IMR-90 (cell line): ENCODE data around the gene SLIT3. TPM values are rescaled to one million over a fixed set of nuclear protein-coding genes. Genes with fewer than 3 reads are reported as not detected.

Experiments used
- ATAC-seq: fragments of 200-7000 bp; cut with Tn5 transposase; 2 replicates; pipeline ENCODE4 v1.9.1; 2020; ENCODE audit warnings: low read depth, mild to moderate bottlenecking, moderate library complexity
- BruUV-seq: library from RNA; stranded (reverse); fragments of 400-500 nt; replicated peaks from 2 replicates; lab custom pipeline; 2021; lab: Mats Ljungman, UMichigan
- CTCF ChIA-PET: fragments of 300-600 bp; formaldehyde crosslinking; extraction: SDS; loops from one replicate; lab custom pipeline; 2021; ENCODE audit warnings: antibody characterized with exemption; lab: Yijun Ruan, JAX
- POLR2A ChIA-PET: fragments of 300-600 bp; sonication (Branson Sonifier 250); formaldehyde crosslinking; loops from one replicate; lab custom pipeline; 2022; ENCODE audit warnings: antibody characterized with exemption; ENCODE audit not compliant: unreplicated experiment; lab: Charles Lee
- DNase-seq: peaks from one replicate; pipeline ENCODE4 v3.0.0; 2013
- H2AFZ ChIP-seq: replicated peaks from 2 replicates; pipeline ENCODE3; 2013; ENCODE audit warnings: low read length, mild to moderate bottlenecking; ENCODE audit not compliant: poor library complexity
- H2AK5ac ChIP-seq: 2 replicates; pipeline ENCODE4 v1.6.1; 2013; ENCODE audit warnings: low read depth, low read length, inconsistent platforms
- H2AK9ac ChIP-seq: replicated peaks from 2 replicates; pipeline ENCODE3; 2013; ENCODE audit warnings: mild to moderate bottlenecking, low read depth, low read length, moderate library complexity; ENCODE audit not compliant: poor library complexity
- H2BK120ac ChIP-seq: 2 replicates; pipeline ENCODE4 v1.6.1; 2013; ENCODE audit warnings: low read depth, low read length, inconsistent platforms
- H2BK15ac ChIP-seq: 3 replicates; pipeline ENCODE4 v1.6.1; 2013; ENCODE audit warnings: low read depth, low read length, inconsistent platforms
- H2BK20ac ChIP-seq: 2 replicates; pipeline ENCODE4 v1.6.1; 2013; ENCODE audit warnings: low read depth, mild to moderate bottlenecking, inconsistent platforms, low read length, moderate library complexity
- H2BK5ac ChIP-seq: 2 replicates; pipeline ENCODE4 v1.6.1; 2013; ENCODE audit warnings: mild to moderate bottlenecking, low read depth, low read length, inconsistent platforms; ENCODE audit not compliant: poor library complexity, severe bottlenecking
- H3K14ac ChIP-seq: replicated peaks from 2 replicates; pipeline ENCODE4 v1.6.1; 2013; ENCODE audit warnings: low read depth, low read length, inconsistent platforms
- H3K18ac ChIP-seq: 2 replicates; pipeline ENCODE4 v1.6.1; 2013; ENCODE audit warnings: low read depth, low read length, control low read depth
- H3K23ac ChIP-seq: 2 replicates; pipeline ENCODE4 v1.6.1; 2013; ENCODE audit warnings: low read depth, low read length, inconsistent platforms
- H3K27ac ChIP-seq: 2 replicates; pipeline ENCODE4 v1.5.1; 2013; ENCODE audit warnings: mild to moderate bottlenecking, control low read depth, low read length; ENCODE audit not compliant: insufficient read depth
- H3K27me3 ChIP-seq: 2 replicates; pipeline ENCODE4 v1.6.1; 2013; ENCODE audit warnings: low read length; ENCODE audit not compliant: control insufficient read depth, insufficient read depth
- H3K36me3 ChIP-seq: 2 replicates; pipeline ENCODE4 v1.6.1; 2013; ENCODE audit warnings: low read length, mixed read lengths; ENCODE audit not compliant: control insufficient read depth, insufficient read depth
- H3K4ac ChIP-seq: 2 replicates; pipeline ENCODE4 v1.6.1; 2013; ENCODE audit warnings: low read depth, low read length, inconsistent platforms
- H3K4me1 ChIP-seq: 2 replicates; pipeline ENCODE4 v1.6.1; 2013; ENCODE audit warnings: low read length, mixed read lengths; ENCODE audit not compliant: control insufficient read depth, insufficient read depth
- H3K4me2 ChIP-seq: 2 replicates; pipeline ENCODE4 v1.6.1; 2013; ENCODE audit warnings: low read depth, mild to moderate bottlenecking, control low read depth, low read length, moderate library complexity
- H3K4me3 ChIP-seq: 2 replicates; pipeline ENCODE4 v1.5.1; 2013; ENCODE audit warnings: low read depth, mild to moderate bottlenecking, control low read depth, low read length, moderate library complexity; ENCODE audit not compliant: insufficient read depth
- H3K56ac ChIP-seq: 2 replicates; pipeline ENCODE4 v1.6.1; 2013; ENCODE audit warnings: low read length, inconsistent platforms; ENCODE audit not compliant: insufficient read depth; ENCODE audit errors: extremely low read depth
- H3K79me1 ChIP-seq, 2 experiments: 2 replicates each; pipeline ENCODE4 v1.6.1; 2013; ENCODE audit warnings: low read length in 2 of 2, inconsistent platforms in 1 of 2, low read depth in 1 of 2
- H3K9ac ChIP-seq: 2 replicates; pipeline ENCODE4 v1.6.1; 2013; ENCODE audit warnings: low read depth, low read length, control low read depth
- H3K9me1 ChIP-seq: 2 replicates; pipeline ENCODE4 v1.6.1; 2013; ENCODE audit warnings: low read length, inconsistent platforms; ENCODE audit not compliant: insufficient read depth
- H3K9me3 ChIP-seq: 2 replicates; pipeline ENCODE4 v1.6.1; 2013; ENCODE audit warnings: low read length; ENCODE audit not compliant: control insufficient read depth, insufficient read depth
- H4K20me1 ChIP-seq: 2 replicates; pipeline ENCODE4 v1.6.1; 2013; ENCODE audit warnings: low read length, inconsistent platforms; ENCODE audit not compliant: insufficient read depth
- H4K5ac ChIP-seq: 2 replicates; pipeline ENCODE4 v1.6.1; 2013; ENCODE audit warnings: mild to moderate bottlenecking, low read depth, low read length, control low read depth
- H4K8ac ChIP-seq, 2 experiments: 2 replicates each; pipeline ENCODE4 v1.6.1; 2013; ENCODE audit warnings: low read depth in 2 of 2, low read length in 2 of 2, control low read depth in 1 of 2, inconsistent platforms in 1 of 2
- H4K91ac ChIP-seq: 2 replicates; pipeline ENCODE4 v1.6.1; 2013; ENCODE audit warnings: low read depth, low read length, inconsistent platforms; ENCODE audit not compliant: insufficient read depth
- BHLHE40 ChIP-seq: fragments of 150-350 bp; IDR thresholded peaks from 2 replicates; pipeline ENCODE4 v1.6.1; 2016; ENCODE audit warnings: mild to moderate bottlenecking, low read depth, low read length
- RAD21 ChIP-seq: IDR thresholded peaks from 2 replicates; pipeline ENCODE4 v1.6.1; 2012; ENCODE audit warnings: low read length, improper control_type of control experiment
- WGBS, 2 experiments: methylation state at CpG; one replicate each; pipeline versions ENCODE4 v1.1.5 to v1.1.7; 2013; ENCODE audit warnings: missing lambda C conversion rate in 2 of 2; ENCODE audit not compliant: insufficient read length in 1 of 2; ENCODE audit errors: extremely low coverage in 2 of 2; 5-methylcytosine and 5-hydroxymethylcytosine counted together
- dilution Hi-C: fragments of 300-500 bp; cut with HindIII; formaldehyde crosslinking; loops from one replicate; pipeline ENCODE4 v1.14.3; 2018; ENCODE audit warnings: low sequenced_read_pairs; ENCODE audit not compliant: unreplicated experiment
- in situ Hi-C: fragments of 300-500 bp; cut with MboI; formaldehyde crosslinking; loops from 3 replicates; pipeline ENCODE4 v1.14.3; 2019; ENCODE audit warnings: low sequenced_read_pairs, inconsistent platforms, mixed read lengths
- intact Hi-C: fragments of 100-400 bp; cut with micrococcal nuclease; formaldehyde crosslinking; loops from 2 replicates; pipeline ENCODE4 v1.10.0; 2022
- polyA plus RNA-seq, 3 experiments: library from polyadenylated mRNA; depleted of rRNA; stranded (reverse); fragments of >200 nt; gene quantifications; 2 replicates each; pipeline ENCODE4 v1.2.3, GENCODE V29; 2012; ENCODE audit warnings: low replicate concordance in 1 of 3
- total RNA-seq: library from RNA; depleted of rRNA; stranded (reverse); fragments of >200 nt; gene quantifications from 2 replicates; pipeline ENCODE4 v1.2.3, GENCODE V29; 2012

Gene SLIT3
- total and polyA plus RNA-seq, 2 of the 4 experiments (the other 2 are of a cell fraction) = 0.18 to 0.50 TPM

- Histone ChIP-seq H3K4ac (no peak overlapping the region), H3K4me2 (no peak overlapping the region), H3K4me1 (no peaks in the 10 kb centered on the region), H3K27ac (no peak overlapping the region), H3K56ac (no peak overlapping the region), H2AFZ (no peak overlapping the region), H3K79me1 (no peaks in the 10 kb centered on the region), H2BK15ac (no peak overlapping the region), H3K14ac (no peak overlapping the region), H2BK5ac (no peak overlapping the region), H4K5ac (no peak overlapping the region), H2AK9ac (no peak overlapping the region), H3K27me3 (peaks cover 27% of the 10 kb centered on the region), H4K20me1 (no peaks in the 10 kb centered on the region), H3K18ac (no peak overlapping the region), H3K4me3 (no peak overlapping the region), H3K9me3 (no peaks in the 10 kb centered on the region), H2BK20ac (no peak overlapping the region), H3K9me1 (no peaks in the 10 kb centered on the region), H2BK120ac (no peak overlapping the region), H3K23ac (no peak overlapping the region), H4K91ac (no peak overlapping the region), H4K8ac (no peak overlapping the region), H2AK5ac (no peak overlapping the region), H3K36me3 (no peaks in the 10 kb centered on the region), H3K9ac (no peak overlapping the region)
- WGBS, 2 experiments = no CpG with 5 or more reads among the region's 6 CpGs
- DNase-seq (no peak), ATAC-seq (no peak)
- in situ Hi-C loops = loop anchor here (25.0 kb wide), 1 partner anchor 1036 kb away; no protein-coding TSS in a partner anchor
- dilution Hi-C loops = no loop called here
- POLR2A ChIA-PET = no interaction called here
- intact Hi-C loops = no loop called here
- CTCF ChIA-PET = no interaction called here
- BruUV-seq = no TSS peak
- TF ChIP-seq BHLHE40 (no peak), RAD21 (no peak)
Observed at GRCh38 chr5:169298193-169298592, 2.7 kb downstream of the SLIT3 start.
